GM10266 (cell line): ENCODE data around the gene APOL5.
"Not testable (repeated sequence)": the region's sequence is repeated elsewhere in the genome, so short reads cannot be mapped to it uniquely, and the experiment has no call there.

Source experiments
- DNase-seq: peaks from one replicate; pipeline ENCODE4 v3.0.0; 2012; ENCODE audit errors: extremely low spot score
- TF ChIP-seq, protein P1 (sequence below): IDR thresholded peaks from 2 replicates; pipeline ENCODE4 v1.5.1; 2012; ENCODE audit warnings: mild to moderate bottlenecking, low read depth; ENCODE audit not compliant: control insufficient read depth, insufficient read depth; ENCODE audit errors: missing control alignments

Gene APOL5

DNA sequence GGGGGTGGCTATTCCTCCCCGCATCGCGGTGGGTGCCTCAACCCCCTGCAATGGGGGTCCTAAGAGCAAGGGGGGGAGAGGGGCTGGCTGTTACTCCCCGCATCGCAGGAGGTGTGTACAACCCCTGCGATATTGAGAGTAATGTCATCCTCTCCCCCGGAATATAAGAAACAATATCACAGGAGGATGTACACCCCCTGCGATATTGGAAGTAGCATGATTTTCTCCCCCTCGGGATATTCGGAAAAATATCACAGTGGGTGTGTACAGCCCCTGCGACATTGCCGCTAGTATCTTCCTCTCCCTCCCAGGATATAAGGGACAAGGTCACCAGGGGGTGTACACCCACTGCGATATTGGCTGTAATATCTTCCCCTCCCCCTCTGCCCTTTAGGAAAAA is 22.5 kb upstream of the APOL5 start:
- TF ChIP-seq, protein P1, sequence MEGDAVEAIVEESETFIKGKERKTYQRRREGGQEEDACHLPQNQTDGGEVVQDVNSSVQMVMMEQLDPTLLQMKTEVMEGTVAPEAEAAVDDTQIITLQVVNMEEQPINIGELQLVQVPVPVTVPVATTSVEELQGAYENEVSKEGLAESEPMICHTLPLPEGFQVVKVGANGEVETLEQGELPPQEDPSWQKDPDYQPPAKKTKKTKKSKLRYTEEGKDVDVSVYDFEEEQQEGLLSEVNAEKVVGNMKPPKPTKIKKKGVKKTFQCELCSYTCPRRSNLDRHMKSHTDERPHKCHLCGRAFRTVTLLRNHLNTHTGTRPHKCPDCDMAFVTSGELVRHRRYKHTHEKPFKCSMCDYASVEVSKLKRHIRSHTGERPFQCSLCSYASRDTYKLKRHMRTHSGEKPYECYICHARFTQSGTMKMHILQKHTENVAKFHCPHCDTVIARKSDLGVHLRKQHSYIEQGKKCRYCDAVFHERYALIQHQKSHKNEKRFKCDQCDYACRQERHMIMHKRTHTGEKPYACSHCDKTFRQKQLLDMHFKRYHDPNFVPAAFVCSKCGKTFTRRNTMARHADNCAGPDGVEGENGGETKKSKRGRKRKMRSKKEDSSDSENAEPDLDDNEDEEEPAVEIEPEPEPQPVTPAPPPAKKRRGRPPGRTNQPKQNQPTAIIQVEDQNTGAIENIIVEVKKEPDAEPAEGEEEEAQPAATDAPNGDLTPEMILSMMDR = no peak
- no peak for DNase-seq

DNA sequence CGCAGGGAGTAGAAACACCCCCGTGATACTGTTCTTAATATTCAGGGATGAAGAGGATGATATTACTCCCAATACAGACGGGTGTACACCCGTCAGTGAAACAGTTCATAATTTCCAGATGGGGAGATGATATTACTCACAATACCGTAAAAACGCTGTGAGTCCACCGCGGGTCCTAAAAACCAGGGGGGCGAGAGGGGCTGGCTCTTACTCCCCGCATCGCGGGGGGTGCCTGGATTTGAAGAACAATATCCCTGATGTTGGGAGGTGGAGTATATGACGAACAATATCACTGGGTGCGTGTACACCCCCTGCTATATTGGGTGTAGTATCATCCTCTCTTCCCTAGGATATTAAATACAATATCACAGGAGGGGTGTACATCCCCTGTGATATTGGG is 20.5 kb upstream of the APOL5 start:
- DNase-seq = no peak
- TF ChIP-seq, protein P1 = no peak

DNA sequence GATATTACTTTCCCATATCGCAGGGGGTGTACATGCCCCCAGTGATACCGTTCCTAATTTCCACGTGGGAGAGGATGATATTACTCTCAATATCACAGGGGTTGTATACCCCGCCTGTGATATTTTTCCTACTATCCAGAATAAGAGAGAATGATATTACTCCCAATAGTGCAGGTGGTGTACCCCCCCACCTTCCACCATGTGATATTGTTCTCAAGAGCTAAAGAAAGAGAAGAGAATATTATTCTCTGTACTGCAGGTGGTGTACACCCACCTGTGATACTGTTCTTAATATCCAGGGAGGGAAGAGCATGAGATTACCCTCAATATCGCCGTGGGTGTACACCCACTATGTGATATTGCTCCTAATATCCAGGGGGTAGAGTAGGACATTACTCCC is 17.8 kb upstream of the APOL5 start:
- not testable (repeated sequence) for DNase-seq

DNA sequence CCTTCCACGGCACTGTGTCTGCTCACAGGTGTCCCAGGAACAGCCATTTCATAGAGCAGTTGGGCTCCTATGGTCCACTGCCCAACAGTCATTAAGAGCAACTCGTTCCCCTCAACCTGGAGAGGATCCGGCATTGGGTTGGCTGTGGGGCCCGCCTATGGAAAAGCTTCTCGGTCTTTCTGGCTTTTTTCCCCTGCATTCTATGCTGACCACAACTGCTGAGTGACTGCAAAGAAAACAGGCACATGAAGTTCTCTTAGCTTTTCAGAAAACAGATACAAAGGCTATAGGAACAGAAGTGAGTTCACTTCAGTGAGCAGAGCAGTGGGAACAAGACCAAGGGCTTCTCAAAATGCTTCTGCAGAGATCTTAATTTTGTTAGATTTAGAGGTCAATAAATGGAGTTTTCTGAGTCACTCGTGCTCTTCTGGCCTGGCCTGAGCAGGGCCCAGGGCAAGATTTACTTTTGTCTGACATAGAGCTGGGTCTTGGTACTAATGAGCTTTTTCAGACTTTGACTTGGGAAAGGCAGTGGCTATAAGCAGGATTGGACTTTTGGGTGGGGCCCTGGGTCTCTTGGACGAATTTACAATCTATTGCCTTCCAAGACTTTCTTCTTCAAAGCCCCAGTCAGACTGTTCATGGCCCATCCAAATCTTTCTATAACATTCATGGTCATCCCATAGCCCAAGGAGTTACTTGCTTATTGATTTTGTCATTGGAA is 13.6 kb upstream of the APOL5 start:
- TF ChIP-seq, protein P1 = no peak
- DNase-seq = no peak

DNA sequence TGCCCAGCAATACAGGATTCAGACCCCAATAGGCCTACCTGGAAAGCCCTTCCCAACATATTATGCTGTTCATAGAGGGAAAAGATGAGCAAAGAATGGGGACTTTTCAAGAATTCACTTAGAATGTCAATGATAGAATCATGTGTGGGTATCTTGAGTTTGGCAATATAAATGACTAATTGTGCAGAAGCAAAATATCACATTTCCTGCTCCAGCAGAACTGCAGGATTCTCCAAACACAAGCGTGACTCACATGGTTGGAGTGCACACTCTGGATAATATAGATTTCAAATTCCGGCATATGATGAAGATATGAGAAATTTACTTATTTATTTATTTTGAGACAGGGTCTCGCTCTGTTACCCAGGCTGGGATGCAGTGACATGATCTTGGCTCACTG is 12.5 kb upstream of the APOL5 start:
- TF ChIP-seq, protein P1 = no peak
- DNase-seq = no peak

DNA sequence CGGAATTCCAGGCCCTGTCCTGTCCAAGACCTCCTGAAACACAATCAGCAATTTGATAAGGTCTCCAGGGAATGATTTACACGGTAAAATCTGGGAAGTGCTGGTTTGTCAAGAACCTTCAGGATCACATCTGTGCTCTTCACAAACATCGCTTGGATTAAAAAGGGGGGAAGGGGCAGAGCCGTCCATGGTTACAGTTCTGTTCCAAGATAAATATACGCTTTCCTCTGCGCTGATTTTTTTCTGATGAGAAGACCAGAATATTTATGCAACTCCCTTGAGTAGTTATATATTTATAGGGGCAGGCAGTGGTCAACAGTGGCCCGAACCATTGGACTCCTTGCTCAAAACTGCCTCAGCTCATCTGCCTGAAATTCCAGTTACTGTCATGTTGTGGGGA is 9.2 kb upstream of the APOL5 start:
- TF ChIP-seq, protein P1 = no peak
- no peak for DNase-seq

DNA sequence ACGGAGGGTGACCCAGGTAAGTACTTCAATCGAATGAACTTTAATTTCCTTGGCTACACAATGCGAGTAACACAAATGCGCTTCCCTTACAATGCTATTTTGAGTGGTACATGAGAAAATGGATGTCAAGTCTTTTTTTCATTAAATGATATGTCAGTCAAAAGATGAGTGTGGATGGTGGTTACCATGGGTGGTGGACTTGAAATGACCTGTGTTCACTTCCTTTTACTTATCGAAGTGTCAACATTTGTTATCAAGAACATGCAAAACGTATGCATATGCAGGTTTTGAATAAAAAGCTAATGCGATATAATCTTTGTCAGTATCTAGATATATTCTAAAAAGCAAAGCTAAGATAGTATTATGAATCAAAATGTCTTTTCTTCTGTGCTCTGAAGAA is 8.8 kb upstream of the APOL5 start:
- TF ChIP-seq, protein P1 = no peak
- DNase-seq = no peak

DNA sequence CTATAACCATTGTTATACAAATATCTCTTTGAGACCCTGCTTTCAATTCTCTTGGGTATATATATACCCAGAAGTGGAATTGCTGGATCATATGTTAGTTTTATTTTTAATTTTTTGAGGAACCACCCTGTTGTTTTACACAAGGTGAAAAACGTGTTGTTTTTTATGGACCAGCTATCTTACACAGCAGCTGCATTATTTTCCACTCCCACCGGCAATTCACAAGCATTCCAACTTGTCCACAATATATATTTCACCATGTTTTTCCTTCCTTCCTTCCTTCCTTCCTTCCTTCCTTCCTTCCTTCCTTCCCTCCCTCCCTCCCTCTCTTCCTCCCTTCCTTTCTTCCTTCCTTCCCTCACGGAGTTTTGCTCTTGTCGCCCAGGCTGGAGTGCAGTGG is 6.3 kb upstream of the APOL5 start:
- TF ChIP-seq, protein P1 = no peak
- no peak for DNase-seq
